ENCODE data around the gene SLC5A4. TPM values are rescaled to one million over a fixed set of nuclear protein-coding genes. Genes with fewer than 3 reads are reported as not detected.
"Not testable (repeated sequence)": the region's sequence is repeated elsewhere in the genome, so short reads cannot be mapped to it uniquely, and the experiment has no call there.

Gene SLC5A4
- total RNA-seq, 3 donors from 2014 or later (not counting 1 experiment from before 2014, with no cell fraction given), result not detected

GRCh38 chr22:32191021-32191420 lies 64.1 kb downstream of the SLC5A4 start:
- H3K9me3 Mint-ChIP-seq; ATAC-seq; H3K4me3 Mint-ChIP-seq; H3K4me1 ChIP-seq (ENCODE audit: control insufficient read depth, insufficient read depth, low read length); H3K9me3 ChIP-seq (ENCODE audit: control insufficient read depth, insufficient read depth, low read length); H3K36me3 ChIP-seq (ENCODE audit: control insufficient read depth, insufficient read depth, low read length); H3K27ac Mint-ChIP-seq; H3K4me3 ChIP-seq (ENCODE audit: low read length); H3K36me3 Mint-ChIP-seq; intact Hi-C loops (cut with micrococcal nuclease); H3K4me1 Mint-ChIP-seq; DNase-seq; H3K27ac ChIP-seq (ENCODE audit: low read length); H3K27me3 ChIP-seq (ENCODE audit: control insufficient read depth, insufficient read depth, low read length): not testable (repeated sequence)
- H3K27me3 Mint-ChIP-seq (ENCODE audit: low read depth in 2 of 2), result peaks cover 9 to 31% of the 10 kb centered on the region in 2 donors
- WGBS (ENCODE audit: insufficient coverage), result 86% methylated on average over 15 of the region's 15 CpGs

GRCh38 chr22:32185821-32186220 lies 69.3 kb downstream of the SLC5A4 start:
- H3K4me1 ChIP-seq (ENCODE audit: control insufficient read depth, insufficient read depth, low read length), result no peaks in the 10 kb centered on the region
- H3K4me3 ChIP-seq (ENCODE audit: low read length), result no peak overlapping the region
- TF ChIP-seq CTCF (IDR thresholded peaks at IDR 0.05), result no peak
- Mint-ChIP-seq H3K27ac (no peak overlapping the region), H3K4me1 (no peaks in the 10 kb centered on the region), H3K27me3 (ENCODE audit: low read depth in 2 of 2) (peaks cover 0 to 12% of the 10 kb centered on the region in 2 donors), H3K4me3 (no peak overlapping the region), H3K9me3 (no peaks in the 10 kb centered on the region), H3K36me3 (no peaks in the 10 kb centered on the region)
- no peaks in the 10 kb centered on the region for H3K9me3 ChIP-seq (ENCODE audit: control insufficient read depth, insufficient read depth, low read length)
- no peak overlapping the region for H3K27ac ChIP-seq (ENCODE audit: low read length)
- no peaks in the 10 kb centered on the region for H3K36me3 ChIP-seq (ENCODE audit: control insufficient read depth, insufficient read depth, low read length)
- DNase-seq (no peak), ATAC-seq (no peak)
- 94% methylated on average over 3 of the region's 3 CpGs for WGBS (ENCODE audit: insufficient coverage)
- intact Hi-C loops (cut with micrococcal nuclease), result no loop called here
- no peaks in the 10 kb centered on the region for H3K27me3 ChIP-seq (ENCODE audit: control insufficient read depth, insufficient read depth, low read length)

GRCh38 chr22:32183625-32184024 lies 71.5 kb downstream of the SLC5A4 start:
- Mint-ChIP-seq H3K9me3 (no peaks in the 10 kb centered on the region), H3K4me3 (no peak overlapping the region), H3K4me1 (no peaks in the 10 kb centered on the region), H3K36me3 (no peaks in the 10 kb centered on the region), H3K27ac (no peak overlapping the region), H3K27me3 (ENCODE audit: low read depth in 2 of 2) (peaks cover 4 to 11% of the 10 kb centered on the region in 2 donors)
- no peaks in the 10 kb centered on the region for H3K27me3 ChIP-seq (ENCODE audit: control insufficient read depth, insufficient read depth, low read length)
- TF ChIP-seq CTCF (IDR thresholded peaks at IDR 0.05), result no peak
- WGBS (ENCODE audit: insufficient coverage), result 68% methylated on average over 2 of the region's 3 CpGs
- H3K27ac ChIP-seq (ENCODE audit: low read length), result no peak overlapping the region
- H3K4me3 ChIP-seq (ENCODE audit: low read length), result no peak overlapping the region
- no peak for DNase-seq
- H3K9me3 ChIP-seq (ENCODE audit: control insufficient read depth, insufficient read depth, low read length), result no peaks in the 10 kb centered on the region
- no peaks in the 10 kb centered on the region for H3K4me1 ChIP-seq (ENCODE audit: control insufficient read depth, insufficient read depth, low read length)
- no peak for ATAC-seq
- no peaks in the 10 kb centered on the region for H3K36me3 ChIP-seq (ENCODE audit: control insufficient read depth, insufficient read depth, low read length)
- intact Hi-C loops (cut with micrococcal nuclease), result no loop called here

GRCh38 chr22:32181043-32181442 lies 74.1 kb downstream of the SLC5A4 start:
- no peak overlapping the region for H3K4me3 Mint-ChIP-seq
- ATAC-seq (no peak), DNase-seq (no peak)
- intact Hi-C loops (cut with micrococcal nuclease), result no loop called here
- Histone ChIP-seq H3K4me1 (ENCODE audit: control insufficient read depth, insufficient read depth, low read length) (no peaks in the 10 kb centered on the region), H3K4me3 (ENCODE audit: low read length) (no peak overlapping the region), H3K9me3 (ENCODE audit: control insufficient read depth, insufficient read depth, low read length) (no peaks in the 10 kb centered on the region), H3K27me3 (ENCODE audit: control insufficient read depth, insufficient read depth, low read length) (no peaks in the 10 kb centered on the region), H3K36me3 (ENCODE audit: control insufficient read depth, insufficient read depth, low read length) (no peaks in the 10 kb centered on the region), H3K27ac (ENCODE audit: low read length) (no peak overlapping the region)
- peaks cover 15 to 16% of the 10 kb centered on the region in 2 donors for H3K27me3 Mint-ChIP-seq (ENCODE audit: low read depth in 2 of 2)
- H3K36me3 Mint-ChIP-seq, result no peaks in the 10 kb centered on the region
- no peak for TF ChIP-seq CTCF (IDR thresholded peaks at IDR 0.05)
- H3K9me3 Mint-ChIP-seq, result no peaks in the 10 kb centered on the region
- H3K27ac Mint-ChIP-seq, result no peak overlapping the region
- WGBS (ENCODE audit: insufficient coverage), result 80% methylated on average over 5 of the region's 6 CpGs
- no peaks in the 10 kb centered on the region for H3K4me1 Mint-ChIP-seq

Measured in natural killer cell (primary cell).